ENCODE measurements around the gene GUCY2C.

Gene GUCY2C

DNA sequence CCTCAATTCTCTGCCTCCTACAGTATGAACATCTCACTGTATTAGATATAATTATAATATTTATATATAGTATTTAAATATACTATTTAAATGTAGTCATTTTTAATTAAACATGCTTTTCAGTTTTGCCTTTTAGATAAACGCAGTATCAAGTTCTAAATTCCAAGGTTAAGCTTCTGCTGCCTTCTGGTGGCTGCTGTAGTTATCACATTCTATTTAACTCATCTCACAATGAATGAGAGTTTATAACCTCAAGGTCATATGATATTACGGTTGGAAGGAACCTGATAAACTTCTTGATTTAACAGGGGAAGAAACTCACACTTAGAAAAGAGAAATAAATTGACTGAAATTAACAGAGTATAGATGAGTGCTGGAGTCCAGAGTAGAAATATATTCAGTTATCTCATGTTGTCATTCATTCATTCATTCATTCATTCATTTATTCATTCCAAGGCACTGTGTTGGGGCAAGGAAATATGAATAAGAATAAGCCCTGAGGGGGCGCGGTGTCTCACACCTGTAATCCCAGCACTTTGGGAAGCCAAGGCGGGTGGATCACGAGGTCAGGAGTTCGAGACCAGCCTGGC, 31.9 kb downstream of the GUCY2C start:
- DNase-seq: no peak
- Mint-ChIP-seq H3K27me3 (ENCODE audit: low read depth, poor library complexity) (no peaks in the 10 kb centered on the region), H3K4me3 (no peak overlapping the region), H3K9me3 (peaks cover 4% of the 10 kb centered on the region), H3K4me1 (peaks cover 10% of the 10 kb centered on the region), H3K27ac (no peak overlapping the region), H3K36me3 (ENCODE audit: low read depth) (no peaks in the 10 kb centered on the region)
- TF ChIP-seq, protein P1, sequence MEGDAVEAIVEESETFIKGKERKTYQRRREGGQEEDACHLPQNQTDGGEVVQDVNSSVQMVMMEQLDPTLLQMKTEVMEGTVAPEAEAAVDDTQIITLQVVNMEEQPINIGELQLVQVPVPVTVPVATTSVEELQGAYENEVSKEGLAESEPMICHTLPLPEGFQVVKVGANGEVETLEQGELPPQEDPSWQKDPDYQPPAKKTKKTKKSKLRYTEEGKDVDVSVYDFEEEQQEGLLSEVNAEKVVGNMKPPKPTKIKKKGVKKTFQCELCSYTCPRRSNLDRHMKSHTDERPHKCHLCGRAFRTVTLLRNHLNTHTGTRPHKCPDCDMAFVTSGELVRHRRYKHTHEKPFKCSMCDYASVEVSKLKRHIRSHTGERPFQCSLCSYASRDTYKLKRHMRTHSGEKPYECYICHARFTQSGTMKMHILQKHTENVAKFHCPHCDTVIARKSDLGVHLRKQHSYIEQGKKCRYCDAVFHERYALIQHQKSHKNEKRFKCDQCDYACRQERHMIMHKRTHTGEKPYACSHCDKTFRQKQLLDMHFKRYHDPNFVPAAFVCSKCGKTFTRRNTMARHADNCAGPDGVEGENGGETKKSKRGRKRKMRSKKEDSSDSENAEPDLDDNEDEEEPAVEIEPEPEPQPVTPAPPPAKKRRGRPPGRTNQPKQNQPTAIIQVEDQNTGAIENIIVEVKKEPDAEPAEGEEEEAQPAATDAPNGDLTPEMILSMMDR (IDR thresholded peaks at IDR 0.05): peak; percentile 39

DNA sequence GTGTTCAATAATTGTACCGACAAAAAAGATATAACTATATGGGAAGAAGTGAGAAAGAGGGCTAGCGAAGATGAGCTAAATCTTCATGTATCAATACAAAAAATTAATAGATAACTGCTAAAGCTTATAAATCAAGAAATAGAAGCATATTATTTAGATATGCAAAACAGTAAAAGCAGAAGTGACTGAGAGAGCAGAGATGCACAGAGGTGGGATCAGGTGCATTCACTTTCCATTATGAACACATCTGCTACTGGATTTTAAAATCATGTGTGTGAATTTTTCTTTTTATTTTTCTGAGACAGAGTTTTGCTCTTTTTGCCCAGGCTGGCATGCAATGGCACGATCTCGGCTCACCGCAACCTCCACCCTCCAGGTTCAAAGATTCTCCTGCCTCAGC, 33.4 kb downstream of the GUCY2C start:
- no peak overlapping the region for H3K27ac Mint-ChIP-seq
- peaks cover 4% of the 10 kb centered on the region for H3K9me3 Mint-ChIP-seq
- H3K36me3 Mint-ChIP-seq (ENCODE audit: low read depth): no peaks in the 10 kb centered on the region
- H3K4me3 Mint-ChIP-seq: no peak overlapping the region
- H3K4me1 Mint-ChIP-seq: peaks cover 10% of the 10 kb centered on the region
- TF ChIP-seq, protein P1 (IDR thresholded peaks at IDR 0.05): no peak
- DNase-seq: no peak
- no peaks in the 10 kb centered on the region for H3K27me3 Mint-ChIP-seq (ENCODE audit: low read depth, poor library complexity)

DNA sequence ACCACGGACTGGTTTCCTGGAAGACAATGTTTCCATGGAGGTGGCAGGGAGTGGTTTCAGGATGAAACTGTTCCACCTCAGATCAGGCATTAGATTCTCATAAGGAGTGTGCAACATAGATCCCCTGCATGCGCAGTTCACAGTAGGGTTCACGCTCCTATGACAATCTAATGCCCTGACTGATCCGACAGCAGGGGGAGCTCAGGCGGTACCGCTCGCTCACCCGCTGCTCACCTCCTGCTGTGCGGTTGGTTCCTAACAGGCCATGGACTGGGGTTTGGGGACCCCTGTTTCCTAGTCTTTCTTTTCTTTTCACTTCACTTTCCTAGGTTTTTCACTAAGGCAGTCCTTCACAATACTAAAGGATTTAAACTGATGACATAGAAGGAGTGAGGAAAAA, 39.6 kb downstream of the GUCY2C start:
- Mint-ChIP-seq H3K36me3 (ENCODE audit: low read depth) (no peaks in the 10 kb centered on the region), H3K27ac (no peak overlapping the region), H3K9me3 (no peaks in the 10 kb centered on the region), H3K4me3 (no peak overlapping the region), H3K4me1 (peaks cover under 1% of the 10 kb centered on the region), H3K27me3 (ENCODE audit: low read depth, poor library complexity) (no peaks in the 10 kb centered on the region)
- TF ChIP-seq, protein P1 (IDR thresholded peaks at IDR 0.05): no peak
- no peak for DNase-seq

DNA sequence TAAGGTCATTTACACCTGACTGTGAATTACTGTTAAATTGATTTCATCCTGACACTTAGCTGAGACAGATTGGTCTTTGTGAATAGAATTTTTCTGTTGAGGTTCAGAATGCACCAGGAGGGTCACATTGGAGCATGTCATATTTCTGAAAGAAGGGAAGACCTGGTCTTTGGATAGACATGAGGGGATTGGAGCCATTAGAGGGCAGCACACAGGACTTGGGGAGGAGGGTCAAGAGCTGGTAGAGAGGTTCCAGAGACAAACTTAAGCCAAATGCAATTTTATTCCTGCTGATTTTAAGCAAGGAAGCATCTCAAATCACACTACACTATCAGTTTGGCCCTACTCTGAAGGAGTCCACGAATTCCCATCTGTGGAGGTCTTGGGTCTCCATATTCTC, 41.1 kb downstream of the GUCY2C start:
- Mint-ChIP-seq H3K27me3 (ENCODE audit: low read depth, poor library complexity) (peaks cover 3% of the 10 kb centered on the region), H3K9me3 (no peaks in the 10 kb centered on the region), H3K4me3 (no peak overlapping the region), H3K27ac (no peak overlapping the region), H3K4me1 (peaks cover 9% of the 10 kb centered on the region), H3K36me3 (ENCODE audit: low read depth) (no peaks in the 10 kb centered on the region)
- TF ChIP-seq, protein P1 (IDR thresholded peaks at IDR 0.05): no peak
- DNase-seq: no peak

DNA sequence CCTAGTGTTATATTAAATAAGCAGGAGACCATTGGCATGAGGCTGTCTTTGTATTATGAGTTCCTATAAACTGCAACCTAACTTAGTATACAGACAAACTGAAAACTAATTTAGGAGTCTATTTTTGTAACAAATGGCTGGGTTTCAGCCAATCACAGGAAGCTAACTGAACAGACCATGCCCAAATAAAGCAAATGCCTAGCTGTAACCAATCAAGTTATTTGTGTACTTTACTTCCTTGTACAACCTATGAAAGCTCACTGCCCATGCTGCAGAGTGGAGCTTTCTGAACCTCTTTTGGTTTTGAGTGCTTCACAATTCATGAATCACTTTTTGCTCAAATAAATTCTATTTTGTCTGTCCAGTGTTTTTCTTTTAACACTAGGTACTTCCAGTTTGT, 41.6 kb downstream of the GUCY2C start:
- DNase-seq: no peak
- no peaks in the 10 kb centered on the region for H3K36me3 Mint-ChIP-seq (ENCODE audit: low read depth)
- H3K4me3 Mint-ChIP-seq: no peak overlapping the region
- H3K9me3 Mint-ChIP-seq: no peaks in the 10 kb centered on the region
- peaks cover 9% of the 10 kb centered on the region for H3K4me1 Mint-ChIP-seq
- TF ChIP-seq, protein P1 (IDR thresholded peaks at IDR 0.05): no peak
- no peak overlapping the region for H3K27ac Mint-ChIP-seq
- H3K27me3 Mint-ChIP-seq (ENCODE audit: low read depth, poor library complexity): peaks cover 3% of the 10 kb centered on the region

DNA sequence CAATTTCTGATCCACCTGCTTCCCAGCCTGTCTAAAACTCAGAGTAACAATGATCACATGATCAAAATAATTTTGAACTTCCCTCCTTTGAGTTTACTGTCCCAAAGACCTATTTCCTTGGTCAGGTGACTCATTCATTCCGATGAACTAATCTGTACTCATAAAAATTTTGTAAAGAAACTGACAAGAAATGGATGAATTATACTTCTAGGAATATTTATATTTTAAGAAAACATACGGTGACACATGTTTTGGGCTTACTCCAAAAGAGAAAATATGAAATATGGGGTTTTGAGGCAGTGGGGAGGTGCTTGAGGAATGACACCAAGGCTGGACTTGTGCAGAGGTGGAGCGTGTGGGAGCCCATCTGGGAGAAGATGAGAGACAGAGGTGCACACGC, 42.0 kb downstream of the GUCY2C start:
- no peaks in the 10 kb centered on the region for H3K36me3 Mint-ChIP-seq (ENCODE audit: low read depth)

More for the DNA sequence above, 42.0 kb downstream of the GUCY2C start:
- DNase-seq: no peak
- H3K4me3 Mint-ChIP-seq: no peak overlapping the region
- TF ChIP-seq, protein P1 (IDR thresholded peaks at IDR 0.05): no peak
- H3K9me3 Mint-ChIP-seq: no peaks in the 10 kb centered on the region
- no peak overlapping the region for H3K27ac Mint-ChIP-seq
- peaks cover 9% of the 10 kb centered on the region for H3K4me1 Mint-ChIP-seq
- H3K27me3 Mint-ChIP-seq (ENCODE audit: low read depth, poor library complexity): peaks cover 3% of the 10 kb centered on the region

All from nephron progenitor cell (in vitro differentiated cells).